Skeletal muscle tissue (tissue), 4 donors: ENCODE measurements around the gene SEMA6D. TPM values are rescaled to one million over a fixed set of nuclear protein-coding genes. Genes with fewer than 3 reads are reported as not detected.

Experiments used
- H3K27ac ChIP-seq: one replicate; pipeline ENCODE4 v1.7.0; 2013; ENCODE audit warnings: mild to moderate bottlenecking, low read depth, low read length, inconsistent platforms
- H3K27me3 ChIP-seq, 3 donors: one replicate each; pipeline ENCODE4 v1.7.0; 2013; ENCODE audit warnings: low read length in 3 of 3; ENCODE audit not compliant: control insufficient read depth in 3 of 3, insufficient read depth in 3 of 3
- H3K36me3 ChIP-seq, 3 donors: one replicate each; pipeline ENCODE4 v1.7.0; 2013; ENCODE audit warnings: low read length in 3 of 3; ENCODE audit not compliant: control insufficient read depth in 3 of 3, insufficient read depth in 3 of 3
- H3K4me1 ChIP-seq, 3 donors: one replicate each; pipeline ENCODE4 v1.7.0; 2013; ENCODE audit warnings: low read length in 3 of 3, mild to moderate bottlenecking in 3 of 3; ENCODE audit not compliant: control insufficient read depth in 3 of 3, insufficient read depth in 3 of 3
- H3K4me3 ChIP-seq, 3 donors: one replicate each; pipeline ENCODE4 v1.7.0; 2013; ENCODE audit warnings: low read length in 3 of 3
- H3K9ac ChIP-seq, 3 donors: one replicate each; pipeline ENCODE4 v1.7.0; 2013; ENCODE audit warnings: low read length in 3 of 3, mild to moderate bottlenecking in 3 of 3, moderate library complexity in 2 of 3, low read depth in 1 of 3
- H3K9me3 ChIP-seq, 3 donors: one replicate each; pipeline ENCODE4 v1.7.0; 2013; ENCODE audit warnings: low read length in 3 of 3; ENCODE audit not compliant: control insufficient read depth in 3 of 3
- total RNA-seq: library from RNA; depleted of rRNA; stranded (reverse); fragments of >200 nt; gene quantifications from one replicate; pipeline ENCODE4 v1.2.3, GENCODE V29; 2014
- donor health status: Osteomylitis.

The SEMA6D gene
- total RNA-seq, 1 donor from 2014 or later = 26.6 TPM

- no peaks in the 10 kb centered on the region for H3K27me3 ChIP-seq
- no peak overlapping the region for H3K9ac ChIP-seq
- H3K36me3 ChIP-seq = peaks cover 0 to 8% (median 0%) of the 10 kb centered on the region in 3 donors
- no peaks in the 10 kb centered on the region for H3K9me3 ChIP-seq
- peaks cover 26 to 38% (median 30%) of the 10 kb centered on the region in 3 donors for H3K4me1 ChIP-seq
- H3K27ac ChIP-seq = no peak overlapping the region
- H3K4me3 ChIP-seq = no peak overlapping the region
These were observed 24.6 kb downstream of the SEMA6D start for GRCh38 chr15:47741907-47742306.

- H3K27ac ChIP-seq = no peak overlapping the region
- H3K9me3 ChIP-seq = no peaks in the 10 kb centered on the region
- no peaks in the 10 kb centered on the region for H3K27me3 ChIP-seq
- peaks cover 26 to 38% (median 27%) of the 10 kb centered on the region in 3 donors for H3K4me1 ChIP-seq
- peaks cover 0 to 8% (median 0%) of the 10 kb centered on the region in 3 donors for H3K36me3 ChIP-seq
- H3K9ac ChIP-seq = no peak overlapping the region
- no peak overlapping the region for H3K4me3 ChIP-seq
These were observed 25.0 kb downstream of the SEMA6D start for GRCh38 chr15:47742334-47742733.

- Histone ChIP-seq H3K4me1 (peaks cover 26 to 35% (median 27%) of the 10 kb centered on the region in 3 donors), H3K9me3 (no peaks in the 10 kb centered on the region), H3K27me3 (no peaks in the 10 kb centered on the region), H3K9ac (no peak overlapping the region), H3K4me3 (no peak overlapping the region), H3K36me3 (peaks cover 0 to 8% (median 0%) of the 10 kb centered on the region in 3 donors), H3K27ac (no peak overlapping the region)
These were observed 25.4 kb downstream of the SEMA6D start for GRCh38 chr15:47742742-47743141.

- no peaks in the 10 kb centered on the region for H3K9me3 ChIP-seq
- H3K9ac ChIP-seq = no peak overlapping the region
- H3K4me1 ChIP-seq = peaks cover 26 to 38% (median 32%) of the 10 kb centered on the region in 3 donors
- no peaks in the 10 kb centered on the region for H3K27me3 ChIP-seq
- H3K4me3 ChIP-seq = no peak overlapping the region
- H3K36me3 ChIP-seq = peaks cover 0 to 8% (median 0%) of the 10 kb centered on the region in 3 donors
- H3K27ac ChIP-seq = no peak overlapping the region
These were observed 26.1 kb downstream of the SEMA6D start for GRCh38 chr15:47743385-47743784.

GRCh38 chr15:47743886-47744285 lies 26.6 kb downstream of the SEMA6D start:
- peaks cover 24 to 38% (median 33%) of the 10 kb centered on the region in 3 donors for H3K4me1 ChIP-seq
- no peaks in the 10 kb centered on the region for H3K9me3 ChIP-seq
- H3K36me3 ChIP-seq = peaks cover 0 to 8% (median 0%) of the 10 kb centered on the region in 3 donors

GRCh38 chr15:47744496-47744895 lies 27.2 kb downstream of the SEMA6D start:
- Histone ChIP-seq H3K27me3 (no peaks in the 10 kb centered on the region), H3K9me3 (no peaks in the 10 kb centered on the region), H3K27ac (no peak overlapping the region), H3K36me3 (peaks cover 0 to 8% (median 0%) of the 10 kb centered on the region in 3 donors), H3K9ac (no peak overlapping the region), H3K4me1 (peaks cover 24 to 38% (median 34%) of the 10 kb centered on the region in 3 donors), H3K4me3 (no peak overlapping the region)

More at GRCh38 chr15:47743886-47744285, 26.6 kb downstream of the SEMA6D start:
- Histone ChIP-seq H3K9ac (no peak overlapping the region), H3K4me3 (no peak overlapping the region), H3K27ac (no peak overlapping the region), H3K27me3 (no peaks in the 10 kb centered on the region)

- Histone ChIP-seq H3K27ac (no peak overlapping the region), H3K4me1 (peaks cover 26 to 43% (median 39%) of the 10 kb centered on the region in 3 donors), H3K9ac (no peak overlapping the region), H3K9me3 (no peaks in the 10 kb centered on the region), H3K27me3 (no peaks in the 10 kb centered on the region), H3K36me3 (peaks cover 0 to 8% (median 0%) of the 10 kb centered on the region in 3 donors), H3K4me3 (no peak overlapping the region)
These were observed 27.7 kb downstream of the SEMA6D start for GRCh38 chr15:47744973-47745372.

- no peak overlapping the region for H3K4me3 ChIP-seq
- H3K9me3 ChIP-seq = no peaks in the 10 kb centered on the region
- no peak overlapping the region for H3K9ac ChIP-seq
- H3K36me3 ChIP-seq = peaks cover 0 to 8% (median 0%) of the 10 kb centered on the region in 3 donors
- H3K27me3 ChIP-seq = no peaks in the 10 kb centered on the region
- peaks cover 38 to 55% (median 46%) of the 10 kb centered on the region in 3 donors for H3K4me1 ChIP-seq
- no peak overlapping the region for H3K27ac ChIP-seq
These were observed 29.2 kb downstream of the SEMA6D start for GRCh38 chr15:47746516-47746915.

- Histone ChIP-seq H3K9me3 (peaks cover 0 to 3% (median 0%) of the 10 kb centered on the region in 3 donors), H3K9ac (no peak overlapping the region), H3K27ac (peak overlapping the region; percentile 64), H3K4me1 (peaks cover 30 to 43% (median 34%) of the 10 kb centered on the region in 3 donors), H3K36me3 (peaks cover 0 to 9% (median 0%) of the 10 kb centered on the region in 3 donors), H3K27me3 (no peaks in the 10 kb centered on the region), H3K4me3 (no peak overlapping the region)
These were observed 32.9 kb downstream of the SEMA6D start for GRCh38 chr15:47750030-47750739.

GRCh38 chr15:47750740-47751262 lies 33.5 kb downstream of the SEMA6D start:
- Histone ChIP-seq H3K9ac (no peak overlapping the region), H3K27me3 (no peaks in the 10 kb centered on the region), H3K4me1 (peaks cover 27 to 40% (median 30%) of the 10 kb centered on the region in 3 donors), H3K36me3 (peaks cover 0 to 9% (median 0%) of the 10 kb centered on the region in 3 donors), H3K27ac (peak overlapping the region; percentile 64), H3K9me3 (peaks cover 0 to 3% (median 0%) of the 10 kb centered on the region in 3 donors), H3K4me3 (no peak overlapping the region)
